GM12892 (cell line): ENCODE results near the gene RAB3A.

ENCODE experiments used
- POLR2A ChIP-seq: IDR thresholded peaks from 2 replicates; pipeline ENCODE4 v1.6.1; 2011; ENCODE audit warnings: low read depth, low read length, control low read depth
- POLR2AphosphoS5 ChIP-seq: IDR thresholded peaks from 2 replicates; pipeline ENCODE4 v1.6.1; 2011; ENCODE audit warnings: low read depth, low read length, control low read depth
- TAF1 ChIP-seq: IDR thresholded peaks from 2 replicates; pipeline ENCODE4 v1.6.1; 2011; ENCODE audit warnings: low read depth, mild to moderate bottlenecking, control low read depth, low read length, borderline replicate concordance

- TF ChIP-seq POLR2AphosphoS5: no peak
- TF ChIP-seq POLR2A: no peak
- no peak for TF ChIP-seq TAF1
These were observed 20.1 kb upstream of the RAB3A start for GRCh38 chr19:18223860-18224524.
